AG04450 (cell line): ENCODE data around the gene STK31. TPM values are rescaled to one million over a fixed set of nuclear protein-coding genes. Genes with fewer than 3 reads are reported as not detected.

Experiments
- CTCF ChIA-PET: fragments of 300-600, 350-600 bp; formaldehyde crosslinking; extraction: SDS; loops from one replicate; lab custom pipeline; 2022; ENCODE audit warnings: antibody characterized with exemption, inconsistent platforms; lab: Charles Lee
- POLR2A ChIA-PET: fragments of 350-600 bp; formaldehyde crosslinking; extraction: SDS; loops from one replicate; lab custom pipeline; 2021; ENCODE audit warnings: antibody characterized with exemption, inconsistent platforms; lab: Yijun Ruan, JAX
- DNase-seq: peaks from one replicate; pipeline ENCODE4 v3.0.0-alpha.2; 2011; ENCODE audit warnings: low read depth, low spot score
- H3K27ac ChIP-seq: one replicate; pipeline ENCODE4 v1.5.1; 2012; ENCODE audit warnings: low read depth, low read length, control low read depth
- H3K27me3 ChIP-seq: one replicate; pipeline ENCODE4 v1.6.0; 2012; ENCODE audit warnings: low read length; ENCODE audit not compliant: control insufficient read depth, insufficient read depth
- H3K4me3 ChIP-seq: 2 replicates; pipeline ENCODE4 v1.5.1; 2011; ENCODE audit warnings: mild to moderate bottlenecking, low read depth, low read length, control low read depth
- H3K9me3 ChIP-seq: 2 replicates; pipeline ENCODE4 v1.5.1; 2012; ENCODE audit warnings: low read length; ENCODE audit not compliant: control insufficient read depth, insufficient read depth
- CTCF ChIP-seq: IDR thresholded peaks from 2 replicates; pipeline ENCODE4 v1.5.1; 2011; ENCODE audit warnings: low read depth, low read length, control low read depth, inconsistent platforms
- polyA plus RNA-seq: library from polyadenylated mRNA; depleted of rRNA; stranded (reverse); fragments of >200 nt; gene quantifications from 2 replicates; pipeline ENCODE4 v1.2.3, GENCODE V29; 2011

STK31 gene
- polyA plus RNA-seq, 1 experiment = 0.09 TPM

DNA sequence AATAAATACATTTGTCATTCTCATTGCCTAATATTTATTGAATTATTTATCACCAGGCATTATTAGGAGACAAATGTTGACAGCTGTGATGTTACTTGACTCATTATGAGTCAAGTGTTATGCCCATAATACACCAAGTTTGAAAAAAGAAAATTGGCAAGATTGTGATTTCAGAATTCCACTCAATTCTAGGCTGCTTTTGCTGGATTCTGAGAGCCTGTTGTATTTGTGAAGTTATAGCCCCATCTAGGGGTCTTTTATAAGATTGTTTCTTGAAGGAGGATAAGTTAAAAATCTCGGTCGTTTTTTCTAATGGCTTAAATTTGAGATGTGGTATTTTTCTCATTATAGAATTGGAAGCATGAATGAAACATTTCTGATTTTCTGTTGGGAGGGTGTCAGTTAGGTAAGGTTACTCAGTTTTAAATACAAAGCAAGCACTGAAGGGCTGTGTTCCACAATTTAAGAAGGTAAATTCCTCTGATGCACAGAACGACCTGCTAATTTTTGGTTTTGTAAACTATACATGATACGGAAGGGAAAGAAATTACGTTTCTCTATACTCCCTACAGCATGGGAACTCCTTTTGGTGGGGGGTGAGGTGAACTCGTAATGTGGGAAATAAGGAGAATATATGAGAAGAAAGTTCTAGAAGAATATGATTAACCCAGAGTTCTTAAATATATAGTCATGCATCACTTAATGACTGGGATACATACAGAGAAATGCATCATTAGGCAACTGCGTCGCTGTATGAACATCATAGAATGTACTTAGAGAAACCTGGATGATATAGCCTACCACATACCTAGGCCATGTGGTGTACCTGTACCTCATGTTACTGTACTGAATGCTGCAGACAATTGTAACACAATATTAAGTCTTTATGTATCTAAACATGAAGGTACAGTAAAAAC lies 2.6 kb downstream of the STK31 start:
- Histone ChIP-seq H3K4me3 (no peak overlapping the region), H3K27ac (no peak overlapping the region), H3K9me3 (peaks cover 6% of the 10 kb centered on the region; the same call in 1 of the 2 replicates), H3K27me3 (no peaks in the 10 kb centered on the region)
- ChIA-PET CTCF (interaction anchor here (0.5 to 9.7 kb wide), 33 partner anchors 15 to 1422 kb away, joined by 3 to 202 read pairs (median 5); partner anchors contain the start of gene CCDC126), POLR2A (interaction anchor here (0.8 to 1.3 kb wide), 2 partner anchors 115 to 440 kb away, joined by 3 to 4 read pairs; partner anchors contain the start of gene CCDC126)
- peak; percentile 29 for DNase-seq
- peak; percentile 57 for TF ChIP-seq CTCF

GRCh38 chr7:23713285-23714149 lies 3.5 kb downstream of the STK31 start:
- Histone ChIP-seq H3K4me3 (no peak overlapping the region; the same call in 1 of the 2 replicates), H3K27me3 (no peaks in the 10 kb centered on the region), H3K9me3 (peaks cover 6% of the 10 kb centered on the region; the same call in 1 of the 2 replicates), H3K27ac (peak overlapping the region; percentile 68)
- no peak for TF ChIP-seq CTCF
- peak; percentile 67 for DNase-seq
- CTCF ChIA-PET = interaction anchor here (0.7 to 9.7 kb wide), 8 partner anchors 17 to 1385 kb away, joined by 3 to 202 read pairs (median 3); no protein-coding TSS in a partner anchor
- POLR2A ChIA-PET = interaction anchor here (0.8 to 1.3 kb wide), 3 partner anchors 46 to 440 kb away, joined by 3 to 4 read pairs (median 3); partner anchors contain the start of gene CCDC126

GRCh38 chr7:23714150-23714464 lies 4.1 kb downstream of the STK31 start:
- ChIA-PET CTCF (interaction anchor here (0.6 to 9.7 kb wide), 5 partner anchors 144 to 1385 kb away, joined by 3 to 202 read pairs (median 3); no protein-coding TSS in a partner anchor), POLR2A (no interaction called here)
- Histone ChIP-seq H3K27ac (no peak overlapping the region), H3K27me3 (no peaks in the 10 kb centered on the region), H3K4me3 (no peak overlapping the region), H3K9me3 (peaks cover 6% of the 10 kb centered on the region; the same call in 1 of the 2 replicates)
- TF ChIP-seq CTCF = no peak
- no peak for DNase-seq

GRCh38 chr7:23714579-23714978 lies 4.6 kb downstream of the STK31 start:
- H3K4me3 ChIP-seq = no peak overlapping the region
- no peaks in the 10 kb centered on the region for H3K27me3 ChIP-seq
- TF ChIP-seq CTCF = no peak
- H3K9me3 ChIP-seq = peaks cover 6% of the 10 kb centered on the region; the same call in 1 of the 2 replicates
- H3K27ac ChIP-seq = no peak overlapping the region
- no peak for DNase-seq
- ChIA-PET CTCF (interaction anchor here (0.5 to 9.7 kb wide), 7 partner anchors 102 to 1631 kb away, joined by 3 to 202 read pairs (median 3); no protein-coding TSS in a partner anchor), POLR2A (no interaction called here)
